Superior temporal gyrus (tissue), 1 donor: ENCODE results near the gene NOTCH4.

ENCODE experiments used
- DNase-seq: peaks from one replicate; pipeline ENCODE4 v3.0.0-alpha.2; 2016; ENCODE audit errors: extremely low spot score

Gene NOTCH4

DNA sequence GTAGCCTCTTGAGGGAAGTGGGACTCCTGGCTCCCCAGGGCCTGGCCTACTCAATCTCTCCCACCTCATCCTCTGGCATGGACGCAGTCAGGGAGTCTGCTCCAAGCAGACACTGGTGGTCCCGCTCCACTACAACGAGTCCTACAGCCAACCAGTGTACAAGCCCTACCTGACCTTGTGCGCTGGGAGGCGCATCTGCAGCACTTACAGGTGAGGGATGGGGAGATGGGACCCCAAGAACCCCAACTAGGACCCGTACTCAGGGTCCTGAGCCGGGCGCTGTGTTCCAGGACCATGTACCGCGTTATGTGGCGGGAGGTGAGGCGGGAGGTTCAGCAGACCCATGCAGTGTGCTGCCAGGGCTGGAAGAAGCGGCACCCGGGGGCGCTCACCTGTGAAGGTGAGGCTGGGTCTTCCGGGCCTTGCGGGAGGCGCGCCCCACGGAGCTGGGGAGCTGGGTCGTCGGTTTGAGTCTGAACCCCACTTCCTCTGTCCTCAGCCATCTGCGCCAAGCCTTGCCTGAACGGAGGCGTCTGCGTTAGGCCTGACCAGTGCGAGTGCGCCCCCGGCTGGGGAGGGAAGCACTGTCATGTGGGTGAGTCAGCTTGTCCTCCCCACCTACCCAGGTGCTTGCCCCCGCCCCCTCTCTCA lies 57.3 kb downstream of the NOTCH4 start:
- no peak for DNase-seq

DNA sequence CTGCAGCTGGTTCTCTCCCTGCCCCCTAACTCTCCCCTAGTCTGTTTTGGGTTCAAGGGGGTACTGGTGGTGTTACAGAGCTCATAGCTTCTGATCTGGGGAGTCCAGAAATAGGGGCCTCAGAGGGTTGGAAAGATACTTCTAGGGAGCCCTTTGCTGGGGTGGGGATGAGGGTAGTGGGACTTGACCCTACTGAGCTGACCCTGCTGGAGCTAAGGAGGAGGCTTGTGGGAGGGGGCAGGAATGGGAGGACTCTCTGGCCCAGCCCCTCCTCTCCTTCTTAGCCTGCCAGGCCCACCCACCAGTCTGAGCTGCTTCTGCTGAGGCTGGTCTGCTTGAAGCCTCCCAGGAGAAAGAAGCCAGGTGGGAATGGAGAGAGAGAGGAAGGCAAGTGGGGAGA lies 59.6 kb downstream of the NOTCH4 start, which contains the start of gene EGFL8:
EGFL8 (plus strand) TSS at position 301 of the 400 bp plus-strand sequence. CDS start 1,571 bp downstream, outside the sequence.
- DNase-seq: no peak

DNA sequence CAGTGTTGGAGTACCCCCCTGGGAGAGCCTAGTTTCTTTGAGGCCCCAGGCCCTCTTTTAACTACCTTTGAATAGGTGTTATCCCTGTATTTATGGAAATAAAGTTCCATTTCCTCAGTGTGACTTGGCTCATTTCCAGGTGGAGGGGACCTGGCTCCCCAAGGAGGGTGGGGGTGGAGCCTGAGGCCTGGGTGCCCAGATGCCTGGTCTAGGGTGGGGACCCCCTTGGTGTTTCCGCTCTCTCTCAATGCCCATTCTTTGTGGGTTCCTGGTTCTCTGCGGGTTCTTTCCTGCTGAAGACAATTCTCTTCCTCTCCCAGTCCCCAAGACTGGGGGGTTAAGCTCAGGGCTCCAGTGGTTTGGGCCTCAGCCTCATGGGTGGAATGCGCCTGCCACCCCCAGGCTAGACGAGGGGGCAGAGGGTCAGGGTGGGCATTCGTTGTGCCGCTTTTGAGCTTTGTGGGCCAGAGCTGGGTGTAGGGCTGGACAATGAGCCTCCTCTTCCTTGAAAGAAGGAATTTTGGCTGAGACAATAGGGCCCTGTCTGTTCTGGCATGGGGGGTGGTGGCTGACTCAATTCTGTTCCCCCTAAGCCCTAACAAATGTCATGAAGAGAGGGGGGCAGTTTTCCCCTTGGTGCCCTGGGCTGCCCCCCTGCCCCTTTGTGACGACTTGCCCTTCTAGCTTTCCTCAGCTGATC lies 60.2 kb downstream of the NOTCH4 start:
- DNase-seq: no peak

DNA sequence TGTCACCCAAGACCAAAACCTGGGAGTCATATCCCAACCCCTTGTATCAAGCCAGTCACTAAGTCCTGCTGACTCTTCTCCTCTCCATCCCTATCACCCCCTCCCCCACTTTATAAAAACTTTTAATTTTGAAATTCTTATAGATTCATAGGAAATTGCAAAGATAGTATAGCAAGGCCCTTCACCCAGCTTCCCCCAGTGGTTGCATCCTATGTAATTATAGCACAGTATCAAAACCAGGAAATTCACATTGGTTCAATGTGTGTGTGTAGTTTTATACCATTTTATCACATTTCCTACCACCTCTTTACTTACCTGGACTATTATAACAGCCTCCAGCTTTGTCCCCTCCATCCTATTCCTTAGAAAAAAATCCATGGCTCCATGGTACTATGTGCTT lies 65.8 kb downstream of the NOTCH4 start:
- DNase-seq: no peak

DNA sequence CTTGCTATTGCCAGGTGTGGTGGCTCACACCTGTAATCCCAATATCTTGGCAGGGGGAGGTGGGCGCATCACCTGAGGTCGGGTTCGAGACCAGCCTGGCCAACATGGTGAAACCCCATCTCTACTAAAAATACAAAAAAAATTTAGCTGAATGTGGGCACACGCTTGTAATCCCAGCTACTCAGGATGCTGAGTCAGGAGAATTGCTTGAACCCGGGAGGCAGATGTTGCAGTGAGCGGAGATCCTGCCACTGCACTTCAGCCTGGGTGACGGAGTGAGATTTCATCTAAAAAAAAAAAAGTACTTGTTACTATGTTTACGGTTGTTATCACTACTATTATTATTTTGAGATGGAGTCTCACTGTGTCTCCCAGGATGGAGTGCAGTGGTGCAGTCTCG lies 67.0 kb downstream of the NOTCH4 start:
- no peak for DNase-seq

DNA sequence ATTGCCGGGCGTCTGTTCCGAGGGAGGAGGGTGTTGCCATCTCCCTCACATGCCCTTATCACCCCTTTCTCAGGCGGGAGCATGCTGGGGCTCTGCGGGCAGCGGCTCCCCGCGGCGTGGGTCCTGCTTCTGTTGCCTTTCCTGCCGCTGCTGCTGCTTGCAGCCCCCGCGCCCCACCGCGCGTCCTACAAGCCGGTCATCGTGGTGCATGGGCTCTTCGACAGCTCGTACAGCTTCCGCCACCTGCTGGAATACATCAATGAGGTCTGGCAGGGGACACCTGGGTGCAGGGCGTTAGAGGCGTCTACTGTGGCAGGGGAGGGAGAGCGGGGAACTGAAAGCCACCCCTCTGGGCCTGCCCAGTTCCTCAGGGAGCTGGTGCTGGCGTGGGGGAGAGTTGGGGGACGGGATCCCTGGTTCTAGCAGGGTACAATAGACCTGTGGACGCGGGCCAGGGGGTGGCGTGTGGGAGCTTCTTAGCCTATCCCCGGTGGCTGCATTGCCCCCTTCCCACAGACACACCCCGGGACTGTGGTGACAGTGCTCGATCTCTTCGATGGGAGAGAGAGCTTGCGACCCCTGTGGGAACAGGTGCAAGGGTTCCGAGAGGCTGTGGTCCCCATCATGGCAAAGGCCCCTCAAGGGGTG lies 69.2 kb downstream of the NOTCH4 start:
- DNase-seq: peak; percentile 39

DNA sequence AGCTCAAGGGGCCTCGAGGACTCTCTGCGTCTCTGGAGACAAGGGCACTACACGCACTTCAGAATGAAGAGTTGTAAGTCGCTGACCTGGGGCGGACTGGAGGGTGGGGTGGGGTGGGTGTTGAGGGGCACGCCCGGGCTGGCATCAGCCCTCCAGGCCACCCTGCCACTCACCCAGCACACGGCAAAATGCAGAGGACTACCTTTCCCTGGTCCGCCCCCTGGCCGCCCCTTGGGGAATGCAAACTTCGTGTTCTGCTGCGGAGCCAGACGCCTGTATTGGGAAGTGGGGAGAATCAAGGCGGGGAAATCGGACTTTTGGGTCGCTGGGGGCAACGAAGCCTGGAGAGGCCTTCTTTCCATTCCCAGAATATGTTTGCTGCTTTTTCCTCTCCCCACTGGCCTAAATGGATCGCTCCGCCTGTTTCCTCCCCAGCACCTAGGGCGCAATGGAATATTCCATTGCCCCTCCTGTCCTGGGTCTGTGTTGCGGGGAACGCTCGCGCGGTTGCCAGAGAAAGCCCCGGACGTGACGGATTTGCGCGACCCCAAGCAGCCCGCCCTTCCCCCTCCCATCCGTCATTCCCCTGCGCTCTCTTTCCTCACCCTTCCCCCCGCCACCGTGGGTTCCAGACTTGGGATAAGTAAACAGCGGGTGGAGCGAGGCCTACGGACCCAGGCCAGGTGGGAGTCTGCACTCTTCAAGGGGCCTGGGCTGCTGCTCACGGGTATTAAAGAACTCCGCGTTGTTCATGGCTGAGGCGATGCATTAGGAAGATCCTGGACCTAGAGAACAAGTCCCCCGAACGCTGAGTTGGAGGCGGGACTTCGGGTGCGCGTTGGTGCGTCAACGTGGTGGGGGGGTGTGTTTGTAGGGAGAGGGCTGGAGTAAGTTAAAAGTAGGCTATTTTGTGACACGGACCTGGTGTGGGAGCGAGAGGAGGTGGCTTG lies 70.0 kb downstream of the NOTCH4 start, which contains the start of gene PPT2:
PPT2 (plus strand) TSS at position 578 of the 950 bp plus-strand sequence. CDS start 454 bp downstream, outside the sequence.
- peak; percentile 90 for DNase-seq

DNA sequence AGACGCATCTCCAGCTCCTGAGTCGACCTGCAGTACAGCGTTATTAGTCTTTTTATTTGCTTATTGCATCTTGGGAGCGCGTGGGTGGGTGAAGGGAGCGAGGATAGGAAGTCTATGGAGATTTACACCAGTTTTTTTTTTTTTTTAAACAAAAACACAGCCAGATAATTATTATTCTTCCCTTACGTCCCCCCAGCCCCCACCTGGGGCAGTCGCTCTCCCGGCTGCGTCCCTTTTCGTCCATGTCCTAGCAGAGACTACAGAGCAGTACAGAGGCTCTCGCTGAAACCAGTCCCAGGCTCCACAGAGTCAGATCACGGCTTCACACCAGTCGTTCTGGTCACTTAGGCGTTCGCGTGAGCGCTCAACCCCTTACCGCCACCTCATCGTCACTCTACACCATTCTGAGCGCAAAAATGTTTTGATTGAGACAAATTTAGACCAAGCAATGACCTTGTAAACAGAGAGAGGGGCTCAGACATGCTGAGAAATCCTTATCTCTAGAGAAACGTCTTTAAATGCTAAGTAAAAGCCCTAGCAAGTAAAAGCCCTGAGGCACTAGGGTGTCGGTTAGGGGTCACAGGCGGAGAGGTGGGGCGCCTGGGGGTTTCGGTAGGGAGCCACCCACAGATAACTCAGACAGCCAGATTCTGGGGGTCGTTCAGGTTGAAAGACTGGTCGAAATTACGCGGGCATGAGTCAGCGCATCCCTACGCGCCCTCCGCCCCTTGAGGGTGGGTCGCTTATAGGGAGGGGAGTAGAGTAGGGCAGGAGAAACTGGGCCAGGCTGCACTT lies 70.9 kb downstream of the NOTCH4 start:
- DNase-seq: peak; percentile 51

DNA sequence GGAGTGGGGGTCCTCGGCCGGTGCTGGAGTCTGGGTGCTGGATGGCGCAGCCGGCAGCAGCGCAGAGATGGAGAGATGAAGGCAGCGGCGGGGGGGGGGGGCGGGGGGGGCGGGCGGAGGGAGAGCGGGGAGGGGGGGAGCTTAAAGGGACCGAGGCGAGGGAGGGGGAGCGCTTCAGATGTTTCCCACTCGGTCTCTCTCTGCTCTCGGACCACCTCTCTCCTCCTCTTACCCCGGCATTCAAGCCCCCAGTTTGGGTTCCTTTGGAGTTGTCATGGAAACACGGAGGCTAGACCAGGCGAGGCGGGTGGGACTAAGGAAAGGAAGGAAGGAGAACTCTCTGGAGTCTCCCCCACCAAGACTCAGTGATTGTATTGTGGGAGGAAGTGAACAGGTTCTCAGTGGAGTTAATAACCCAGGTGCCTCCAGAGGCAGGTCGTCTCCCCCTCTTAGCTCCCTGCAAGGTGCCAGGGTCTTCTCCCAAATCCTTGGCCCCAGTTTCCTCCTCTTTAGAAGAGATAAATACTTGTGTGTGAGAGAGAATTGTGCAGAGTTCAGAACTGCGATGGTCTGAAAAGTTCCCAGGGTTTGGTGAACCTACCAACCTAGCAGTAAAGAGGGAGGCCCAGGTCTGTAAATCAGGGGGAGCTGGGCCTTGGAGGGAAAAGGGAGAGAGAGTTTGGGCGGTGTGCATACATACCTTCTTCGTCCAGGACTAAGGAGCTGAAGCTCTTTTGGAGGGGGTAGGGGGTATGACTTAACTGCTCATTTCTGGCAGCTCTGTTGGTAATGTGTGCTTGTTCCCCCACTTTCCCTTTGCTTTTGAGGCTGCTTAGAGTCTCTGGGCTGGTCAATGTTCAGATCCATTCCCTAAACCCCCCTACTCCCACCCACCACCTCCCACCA lies 71.8 kb downstream of the NOTCH4 start, which contains the start of gene PRRT1:
PRRT1 (minus strand) TSS at position 77 of the 906 bp plus-strand sequence. CDS start 112 bp downstream, outside the sequence.
- peak; percentile 54 for DNase-seq

DNA sequence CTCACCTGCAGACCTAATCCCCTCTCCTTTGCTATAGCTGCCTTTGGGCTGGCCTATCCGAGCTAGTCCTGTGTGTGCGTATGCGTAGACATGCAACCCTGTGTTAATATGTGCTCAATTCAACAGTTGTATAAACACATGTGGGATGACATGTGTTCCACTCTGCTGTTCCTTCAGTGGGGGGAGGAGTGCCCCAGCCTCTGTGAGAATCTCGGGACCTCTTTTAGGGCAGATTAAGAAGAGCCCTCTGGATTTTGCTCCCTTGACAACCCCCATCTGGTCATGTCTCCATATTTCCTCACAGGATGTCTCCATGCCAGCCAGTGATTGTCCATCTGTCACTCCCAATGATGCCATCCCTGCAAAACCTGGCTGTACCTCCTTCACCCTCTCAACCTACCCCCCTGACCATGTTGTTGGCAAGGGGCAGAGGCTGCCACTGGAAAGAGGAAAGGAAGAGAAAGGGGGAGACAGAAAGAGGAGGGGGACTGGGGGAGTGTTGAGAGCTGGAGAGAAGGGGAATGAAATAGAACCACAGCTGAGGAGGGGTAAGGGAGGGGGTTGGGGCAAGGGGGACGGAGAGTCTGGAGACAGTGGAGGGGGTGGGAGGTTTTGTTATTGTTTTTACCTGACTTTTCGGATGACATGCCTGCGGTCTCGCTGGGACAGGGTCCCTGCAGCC lies 72.5 kb downstream of the NOTCH4 start:
- DNase-seq: peak; percentile 44

DNA sequence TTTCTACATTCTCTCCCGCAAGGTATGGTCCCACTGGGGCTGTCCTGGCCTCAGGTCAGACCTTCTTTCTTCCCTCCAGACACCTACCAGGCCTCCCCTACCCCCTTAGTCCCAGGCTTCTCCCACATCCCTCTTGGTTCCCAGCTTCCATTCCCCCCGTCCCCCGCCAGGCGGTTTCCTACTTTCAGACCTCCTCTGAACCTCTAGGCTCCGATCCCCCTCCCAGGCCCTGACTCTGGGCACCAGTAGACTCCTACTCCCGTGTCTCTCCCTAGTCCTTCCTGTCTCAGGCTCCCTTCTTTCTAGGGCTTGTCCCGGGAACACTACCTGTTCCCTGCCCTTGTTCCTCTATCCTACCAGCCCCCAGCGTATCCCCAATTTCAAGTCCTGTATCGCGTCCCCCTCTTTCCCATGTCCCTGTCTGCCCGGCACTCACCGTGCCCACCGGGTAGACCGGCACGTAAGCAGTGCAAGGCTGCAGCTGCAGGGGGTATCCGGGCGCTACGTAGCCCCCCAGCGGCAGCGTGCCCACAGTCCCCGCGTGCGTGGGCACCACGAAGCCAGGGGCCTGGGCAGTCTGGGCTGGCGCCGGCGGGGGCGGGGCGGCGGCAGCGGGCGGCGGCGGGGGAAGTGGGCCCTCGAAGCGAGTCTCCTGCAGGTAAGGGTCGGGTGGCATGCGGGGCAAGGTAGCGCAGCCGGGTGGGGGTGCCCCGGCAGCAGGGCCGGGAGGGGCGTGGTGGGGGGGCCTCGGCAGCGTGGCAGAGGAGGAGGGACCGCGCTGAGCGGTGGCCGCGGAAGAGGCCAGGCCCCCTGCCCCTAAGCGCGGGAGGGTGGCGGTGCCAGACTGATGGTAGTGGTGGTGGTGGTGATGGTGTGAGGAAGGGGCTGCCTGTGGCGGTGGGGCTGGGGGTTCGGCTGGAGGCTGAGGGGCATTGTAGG lies 73.7 kb downstream of the NOTCH4 start:
- no peak for DNase-seq

DNA sequence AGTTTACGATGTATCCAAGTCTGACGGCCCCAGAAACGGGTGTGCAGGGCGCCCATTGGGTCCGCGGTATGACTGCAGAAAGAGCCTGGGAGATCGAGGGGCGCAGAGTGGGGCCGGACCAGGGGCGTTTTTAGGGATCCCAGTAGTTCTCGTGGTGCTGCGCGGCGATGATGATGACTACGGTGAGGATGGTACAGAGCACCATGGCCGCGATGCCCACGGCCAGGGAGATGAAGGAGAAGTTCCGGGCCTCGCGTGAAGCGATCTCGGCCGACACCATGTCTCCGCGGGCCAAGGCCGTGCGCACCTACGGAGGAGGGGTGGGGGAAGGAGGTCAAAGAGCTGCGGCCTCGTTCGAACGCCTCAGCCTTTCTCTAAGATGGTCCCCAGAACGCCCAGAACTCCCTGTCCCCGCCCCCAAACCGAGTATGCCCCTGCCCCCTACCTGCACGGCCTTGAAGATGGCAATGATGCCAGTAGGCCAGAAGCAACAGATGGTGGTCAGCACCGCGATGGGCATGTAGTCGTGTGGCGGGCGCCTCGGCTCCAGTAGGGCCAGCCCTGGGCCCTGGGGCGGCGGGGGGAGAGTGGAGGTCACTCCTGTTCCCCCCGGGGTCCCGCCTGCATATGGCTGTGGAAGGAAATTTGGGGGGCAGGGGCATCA lies 74.6 kb downstream of the NOTCH4 start:
- no peak for DNase-seq

DNA sequence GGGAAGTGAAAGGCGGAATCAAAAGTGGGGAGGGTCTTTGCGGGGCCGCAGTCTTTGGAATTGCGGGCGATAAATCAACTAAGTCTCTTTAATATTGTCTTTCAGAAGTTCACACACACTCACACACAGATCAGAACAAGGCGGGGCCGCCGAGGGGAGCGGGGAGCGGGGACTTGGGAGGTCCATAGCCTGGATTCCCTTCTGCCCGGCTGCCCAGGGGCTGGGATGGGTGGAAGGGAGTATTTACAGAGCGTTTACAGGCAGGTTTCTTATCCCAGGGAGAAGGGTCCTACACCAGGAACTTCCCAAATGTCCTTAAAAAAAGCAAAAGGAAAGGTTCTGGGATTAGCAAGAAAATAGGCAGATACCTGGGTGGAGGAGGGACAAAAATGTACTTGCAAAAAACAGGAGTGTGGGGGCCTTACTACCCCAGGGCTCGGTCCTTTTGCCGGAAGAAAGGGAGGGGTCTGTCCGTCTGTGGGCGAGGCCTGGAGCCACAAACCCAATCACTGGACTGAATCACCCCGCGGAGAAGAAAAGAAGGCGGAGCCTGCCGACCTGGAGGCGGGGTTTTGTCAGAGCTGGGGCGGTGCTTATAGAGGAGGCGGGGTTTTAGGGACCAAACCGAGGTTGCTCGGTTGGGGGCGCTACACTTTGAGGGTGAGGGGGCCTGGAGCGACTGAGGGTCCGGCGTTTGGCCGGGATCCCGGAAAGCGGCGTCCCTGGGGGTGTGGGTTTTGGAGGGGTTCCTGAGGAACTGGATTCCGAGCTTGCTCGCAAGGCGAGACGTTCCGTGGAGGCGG lies 75.4 kb downstream of the NOTCH4 start:
- no peak for DNase-seq

DNA sequence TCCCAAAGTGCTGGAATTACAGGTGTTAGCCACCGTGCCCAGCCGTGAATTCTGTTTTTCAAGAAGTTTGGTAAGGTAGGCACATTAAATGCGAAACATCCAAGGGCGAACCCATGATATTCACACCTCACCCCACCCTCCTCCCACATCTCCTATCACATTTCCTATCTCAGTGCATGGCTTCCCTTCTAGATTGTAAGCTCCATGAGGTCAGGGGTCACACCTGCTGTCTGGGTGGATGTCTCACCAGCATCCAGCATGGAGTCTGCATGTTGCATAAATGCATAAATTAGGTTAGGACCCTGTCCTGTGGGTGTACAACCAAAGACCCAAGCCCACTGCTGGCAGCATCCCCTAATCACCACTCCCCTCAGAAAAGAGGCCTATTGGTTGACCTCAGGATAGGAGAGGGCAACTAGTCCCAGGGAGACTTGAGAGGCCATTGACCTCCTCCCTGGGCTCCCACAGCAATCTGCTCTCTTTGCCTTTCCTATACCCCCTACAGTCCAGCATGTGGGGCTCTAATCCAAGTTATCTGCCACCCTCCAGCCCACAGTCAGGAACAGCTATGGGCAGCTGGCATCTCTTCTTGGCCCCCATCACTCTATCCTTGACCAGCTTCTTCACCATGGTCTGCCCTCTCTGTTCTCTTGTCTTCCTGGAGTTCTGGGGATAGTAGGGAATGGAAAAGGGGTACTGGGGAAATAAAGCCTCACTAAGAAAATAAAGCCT lies 76.3 kb downstream of the NOTCH4 start:
- DNase-seq: no peak

DNA sequence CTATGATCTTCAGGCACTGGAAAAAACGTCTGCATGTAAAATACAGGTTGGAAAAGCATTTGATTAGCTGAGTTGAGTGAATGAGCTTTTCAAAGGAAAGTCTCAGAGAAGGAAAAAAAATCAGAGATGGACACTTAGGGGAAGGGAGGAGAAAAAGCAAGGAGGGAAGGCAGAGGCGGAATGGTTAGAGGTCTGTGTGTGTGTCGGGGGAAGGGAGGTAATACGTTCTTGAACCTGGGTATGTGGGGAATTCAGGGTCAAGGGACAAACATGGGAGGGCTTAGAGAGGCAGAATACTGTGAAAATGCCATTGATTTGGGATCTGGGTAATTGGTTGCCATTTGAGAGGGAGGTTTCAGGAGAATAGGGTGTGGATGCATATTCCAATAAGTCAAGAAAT lies 77.2 kb downstream of the NOTCH4 start:
- DNase-seq: no peak

DNA sequence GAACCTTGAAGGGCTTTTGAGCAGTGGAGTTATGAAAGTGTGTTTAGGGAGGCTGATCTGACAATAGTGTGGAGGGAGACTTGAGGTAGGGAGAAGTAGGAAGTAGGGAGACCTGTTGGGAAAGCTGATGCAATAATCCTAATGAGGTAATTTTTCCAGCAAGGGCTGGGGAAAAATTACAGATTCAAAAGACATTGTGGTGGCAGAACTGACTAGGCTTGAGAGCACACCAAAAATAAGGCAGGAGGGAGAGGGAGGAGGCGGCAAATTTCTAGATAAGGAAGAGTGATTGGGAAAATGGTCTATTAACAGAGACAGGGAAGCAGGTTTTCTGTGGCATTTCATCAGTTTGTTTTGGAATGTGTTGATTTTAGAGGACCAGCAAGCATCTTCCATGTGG lies 77.6 kb downstream of the NOTCH4 start:
- no peak for DNase-seq
